A673 (cell line): ENCODE data around the gene FAM180B. TPM values are rescaled to one million over a fixed set of nuclear protein-coding genes. Genes with fewer than 3 reads are reported as not detected.

ENCODE experiments used
- BruUV-seq: library from RNA; stranded (reverse); fragments of 400-500 nt; replicated peaks from 2 replicates; lab custom pipeline; 2021; lab: Mats Ljungman, UMichigan
- CTCF ChIA-PET: fragments of 300-600 bp; sonication (Branson Sonifier 250); formaldehyde crosslinking; loops from one replicate; lab custom pipeline; 2022; ENCODE audit warnings: antibody characterized with exemption; lab: Charles Lee
- POLR2A ChIA-PET: fragments of 300-600 bp; sonication (Branson Sonifier 250); formaldehyde crosslinking; loops from one replicate; lab custom pipeline; 2022; ENCODE audit warnings: antibody characterized with exemption; ENCODE audit not compliant: low non-redundant PET; lab: Charles Lee
- DNase-seq: peaks from one replicate; pipeline ENCODE4 v3.0.0-alpha.2; 2015; ENCODE audit warnings: low spot score
- H3K27ac ChIP-seq: fragments of 200-600 bp; sonication (generic); 2 replicates; pipeline ENCODE4 v1.5.1; 2016; ENCODE audit warnings: mixed run types, low read depth, mild to moderate bottlenecking, mixed read lengths, antibody characterized with exemption, low read length; ENCODE audit not compliant: poor library complexity, severe bottlenecking
- H3K27me3 ChIP-seq: fragments of 200-600 bp; sonication (generic); replicated peaks from 2 replicates; pipeline ENCODE4 v1.6.1; 2017; ENCODE audit warnings: mixed run types, low read depth, mild to moderate bottlenecking, mixed read lengths, antibody characterized with exemption, low read length; ENCODE audit not compliant: insufficient read depth, poor library complexity
- H3K36me3 ChIP-seq: fragments of 200-600 bp; sonication (generic); 2 replicates; pipeline ENCODE4 v1.6.1; 2016; ENCODE audit warnings: mixed run types, mild to moderate bottlenecking, mixed read lengths, antibody characterized with exemption, low read length; ENCODE audit not compliant: insufficient read depth, poor library complexity, severe bottlenecking
- H3K4me1 ChIP-seq: fragments of 200-600 bp; sonication (generic); 2 replicates; pipeline ENCODE4 v1.6.1; 2017; ENCODE audit warnings: mixed run types, mild to moderate bottlenecking, mixed read lengths, antibody characterized with exemption, low read length; ENCODE audit not compliant: insufficient read depth, poor library complexity, severe bottlenecking
- H3K4me3 ChIP-seq: fragments of 200-600 bp; sonication (generic); 2 replicates; pipeline ENCODE4 v1.5.1; 2016; ENCODE audit warnings: low read depth, mixed run types, mild to moderate bottlenecking, mixed read lengths, low read length; ENCODE audit not compliant: poor library complexity, severe bottlenecking
- H3K9me3 ChIP-seq: fragments of 200-600 bp; sonication (generic); 2 replicates; pipeline ENCODE4 v1.6.1; 2016; ENCODE audit warnings: mixed run types, low read depth, mild to moderate bottlenecking, mixed read lengths, antibody characterized with exemption, low read length; ENCODE audit not compliant: poor library complexity, severe bottlenecking
- EZH2 ChIP-seq: fragments of 200-600 bp; sonication (generic); IDR thresholded peaks from 2 replicates; pipeline ENCODE4 v1.6.1; 2017; ENCODE audit warnings: borderline replicate concordance, low read depth, mild to moderate bottlenecking, mixed read lengths, antibody characterized with exemption, low read length; ENCODE audit not compliant: poor library complexity, severe bottlenecking
- intact Hi-C: fragments of 100-400 bp; cut with micrococcal nuclease; formaldehyde crosslinking; loops from one replicate; pipeline ENCODE4 v1.10.0; 2022; ENCODE audit not compliant: unreplicated experiment
- total RNA-seq: library from RNA; stranded (reverse); gene quantifications from 2 replicates; pipeline ENCODE4 v1.2.3, GENCODE V29; 2021
- TF ChIP-seq, protein P1 (sequence below): fragments of 300-800, 200-600 bp; sonication (generic); conservative IDR thresholded peaks from 2 replicates; pipeline ENCODE4 v1.5.1; 2017; ENCODE audit warnings: low read depth, mild to moderate bottlenecking, antibody characterized with exemption, low read length, moderate library complexity, mixed read lengths

The FAM180B gene
- total RNA-seq, 1 experiment from 2014 or later: 0.62 TPM

DNA sequence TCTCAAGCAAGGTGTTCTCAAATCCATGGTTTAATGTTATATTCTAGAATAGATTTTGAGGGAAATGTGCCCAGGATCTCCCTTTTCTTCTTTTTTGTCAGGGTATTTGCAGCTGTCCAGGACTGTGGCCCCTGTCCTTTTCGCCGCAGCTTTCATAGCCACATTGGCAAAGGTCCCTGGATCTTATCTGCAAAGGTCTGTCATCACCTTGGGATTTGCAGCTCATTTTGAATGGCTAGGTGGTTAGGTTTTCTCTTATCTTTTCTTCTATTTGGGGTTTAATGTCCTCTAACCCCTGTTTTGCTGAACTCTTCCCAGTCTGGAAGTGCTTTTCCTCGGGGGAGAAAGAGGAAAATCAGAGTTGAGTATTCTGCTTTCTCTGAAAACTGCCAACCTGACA is 19.4 kb downstream of the FAM180B start:
- Histone ChIP-seq H3K4me3 (no peak overlapping the region), H3K9me3 (no peaks in the 10 kb centered on the region), H3K27me3 (no peaks in the 10 kb centered on the region), H3K27ac (no peak overlapping the region), H3K4me1 (no peaks in the 10 kb centered on the region), H3K36me3 (no peaks in the 10 kb centered on the region)
- no TSS peak for BruUV-seq
- TF ChIP-seq, protein P1, sequence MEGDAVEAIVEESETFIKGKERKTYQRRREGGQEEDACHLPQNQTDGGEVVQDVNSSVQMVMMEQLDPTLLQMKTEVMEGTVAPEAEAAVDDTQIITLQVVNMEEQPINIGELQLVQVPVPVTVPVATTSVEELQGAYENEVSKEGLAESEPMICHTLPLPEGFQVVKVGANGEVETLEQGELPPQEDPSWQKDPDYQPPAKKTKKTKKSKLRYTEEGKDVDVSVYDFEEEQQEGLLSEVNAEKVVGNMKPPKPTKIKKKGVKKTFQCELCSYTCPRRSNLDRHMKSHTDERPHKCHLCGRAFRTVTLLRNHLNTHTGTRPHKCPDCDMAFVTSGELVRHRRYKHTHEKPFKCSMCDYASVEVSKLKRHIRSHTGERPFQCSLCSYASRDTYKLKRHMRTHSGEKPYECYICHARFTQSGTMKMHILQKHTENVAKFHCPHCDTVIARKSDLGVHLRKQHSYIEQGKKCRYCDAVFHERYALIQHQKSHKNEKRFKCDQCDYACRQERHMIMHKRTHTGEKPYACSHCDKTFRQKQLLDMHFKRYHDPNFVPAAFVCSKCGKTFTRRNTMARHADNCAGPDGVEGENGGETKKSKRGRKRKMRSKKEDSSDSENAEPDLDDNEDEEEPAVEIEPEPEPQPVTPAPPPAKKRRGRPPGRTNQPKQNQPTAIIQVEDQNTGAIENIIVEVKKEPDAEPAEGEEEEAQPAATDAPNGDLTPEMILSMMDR: no peak
- TF ChIP-seq EZH2: no peak
- DNase-seq: no peak
- POLR2A ChIA-PET: interaction anchor here (0.6 kb wide), 1 partner anchor 51 kb away, joined by 3 read pairs; no protein-coding TSS in a partner anchor
- CTCF ChIA-PET: interaction anchor here (0.7 kb wide), 1 partner anchor 45 kb away, joined by 3 read pairs; no protein-coding TSS in a partner anchor
- intact Hi-C loops: no loop called here

DNA sequence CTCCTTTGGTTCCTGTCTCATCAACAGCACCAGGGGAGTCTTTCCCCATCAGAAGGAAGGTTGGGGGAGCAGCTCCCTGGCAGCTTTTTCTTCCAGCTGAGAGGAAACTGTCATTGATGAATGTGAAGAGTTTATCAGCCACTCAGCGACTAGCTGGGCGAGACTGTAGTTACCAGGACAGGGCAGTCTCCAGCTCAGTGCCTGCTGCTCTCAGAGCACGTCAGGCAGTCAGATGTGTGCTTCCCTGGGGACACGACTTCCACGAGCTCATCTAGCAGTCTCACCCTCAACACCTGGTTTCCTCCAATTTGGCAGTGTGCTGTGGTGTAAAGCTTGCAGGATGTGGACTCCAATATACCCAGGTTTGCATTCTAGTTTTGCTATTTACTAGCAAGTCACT is 20.3 kb downstream of the FAM180B start:
- BruUV-seq: no TSS peak
- H3K4me3 ChIP-seq: no peak overlapping the region
- H3K27ac ChIP-seq: no peak overlapping the region
- DNase-seq: no peak
- no peaks in the 10 kb centered on the region for H3K9me3 ChIP-seq
- no peaks in the 10 kb centered on the region for H3K36me3 ChIP-seq
- H3K27me3 ChIP-seq: no peaks in the 10 kb centered on the region
- no peaks in the 10 kb centered on the region for H3K4me1 ChIP-seq
- intact Hi-C loops: no loop called here
- CTCF ChIA-PET: no interaction called here
- POLR2A ChIA-PET: no interaction called here
- no peak for TF ChIP-seq EZH2
- TF ChIP-seq, protein P1: no peak

DNA sequence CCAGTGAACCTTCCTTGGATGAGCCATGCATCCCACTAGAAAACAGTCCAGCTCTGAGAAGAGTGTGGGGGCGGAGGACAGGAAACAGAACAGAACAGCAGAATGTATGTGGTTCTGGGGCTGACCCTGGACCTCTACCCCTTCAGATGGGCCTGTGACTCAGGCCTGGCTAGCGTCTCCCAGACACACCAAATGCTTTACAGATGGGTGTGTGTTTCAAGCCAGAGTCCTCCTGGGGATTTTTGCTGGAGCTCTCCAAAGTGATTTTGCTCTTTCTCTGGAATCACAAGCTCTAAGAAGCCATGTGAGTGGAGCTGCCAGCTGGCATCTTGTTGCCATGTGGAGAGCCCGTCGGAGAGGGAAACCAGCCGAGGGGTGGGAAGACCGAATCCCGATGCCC is 20.9 kb downstream of the FAM180B start:
- no peaks in the 10 kb centered on the region for H3K9me3 ChIP-seq
- no peaks in the 10 kb centered on the region for H3K27me3 ChIP-seq
- CTCF ChIA-PET: no interaction called here
- POLR2A ChIA-PET: no interaction called here
- no peak for TF ChIP-seq EZH2
- TF ChIP-seq, protein P1: no peak
- DNase-seq: no peak
- intact Hi-C loops: no loop called here
- H3K4me3 ChIP-seq: no peak overlapping the region
- no TSS peak for BruUV-seq
- no peaks in the 10 kb centered on the region for H3K36me3 ChIP-seq
- no peaks in the 10 kb centered on the region for H3K4me1 ChIP-seq
- no peak overlapping the region for H3K27ac ChIP-seq
